DOHH2 (cell line): ENCODE measurements around the gene NTRK1.

Experiments
- CTCF ChIP-seq: fragments of 200-600 bp; sonication (generic); IDR thresholded peaks from one replicate; pipeline ENCODE4 v1.5.1; 2014; ENCODE audit warnings: antibody characterized with exemption, mild to moderate bottlenecking, low read depth, low read length; ENCODE audit not compliant: poor library complexity, severe bottlenecking
- EZH2phosphoT487 ChIP-seq: fragments of 200-600 bp; sonication (generic); IDR thresholded peaks from 2 replicates; pipeline ENCODE4 v1.6.1; 2017; ENCODE audit warnings: borderline replicate concordance, mild to moderate bottlenecking, antibody characterized with exemption, low read length, moderate library complexity, mixed read lengths

- TF ChIP-seq CTCF (no peak), EZH2phosphoT487 (no peak)
Observed at GRCh38 chr1:156922986-156923669, 62.5 kb downstream of the NTRK1 start.
